HG03520 (cell line): ENCODE data around the gene KIF23.

Experiments
- ATAC-seq: cut with Tn5 transposase; IDR thresholded peaks from one replicate; pipeline ENCODE4 v1.9.1; 2021; ENCODE audit warnings: mild to moderate bottlenecking, moderate library complexity; ENCODE audit not compliant: unreplicated experiment

KIF23 gene

GRCh38 chr15:69486481-69487110, 72.4 kb downstream of the KIF23 start:
- no peak for ATAC-seq

GRCh38 chr15:69489073-69489571, 75.0 kb downstream of the KIF23 start:
- ATAC-seq, result no peak

GRCh38 chr15:69490356-69491037, 76.3 kb downstream of the KIF23 start:
- ATAC-seq, result no peak

- no peak for ATAC-seq
Measured at GRCh38 chr15:69491038-69491505, 76.9 kb downstream of the KIF23 start.

- no peak for ATAC-seq
Measured at GRCh38 chr15:69493406-69493805, 79.3 kb downstream of the KIF23 start.

- no peak for ATAC-seq
Measured at GRCh38 chr15:69496001-69496400, 81.9 kb downstream of the KIF23 start.

- ATAC-seq, result no peak
Measured at GRCh38 chr15:69497076-69497475, 82.9 kb downstream of the KIF23 start.

- no peak for ATAC-seq
Measured at GRCh38 chr15:69497667-69498066, 83.5 kb downstream of the KIF23 start.
